Esophagus muscularis mucosa (tissue), 4 donors: ENCODE measurements around the gene RDH12. TPM values are rescaled to one million over a fixed set of nuclear protein-coding genes. Genes with fewer than 3 reads are reported as not detected.

Source experiments
- DNase-seq: peaks from one replicate; pipeline ENCODE4 v3.0.0-alpha.2; 2017; ENCODE audit errors: extremely low spot score
- H3K27ac ChIP-seq, 4 donors: fragments of 200-600 bp; sonication (generic); replicated peaks in 1 of 4; 1 replicate in 3 of 4; 2 replicates in 1 of 4; pipeline ENCODE4 v1.5.1; 2016 to 2019; ENCODE audit warnings: mild to moderate bottlenecking in 1 of 4
- H3K27me3 ChIP-seq, 4 donors: fragments of 200-600 bp; sonication (generic); one replicate each; pipeline versions ENCODE4 v1.5.1 to v1.6.0; 2016 to 2019
- H3K36me3 ChIP-seq, 4 donors: fragments of 200-600 bp; sonication (generic); one replicate each; pipeline ENCODE4 v1.5.1; 2016 to 2019
- H3K4me1 ChIP-seq, 4 donors: fragments of 200-600 bp; sonication (generic); one replicate each; pipeline ENCODE4 v1.5.1; 2016 to 2019
- H3K4me3 ChIP-seq, 4 donors: fragments of 200-600 bp; sonication (generic); 1 replicate in 2 of 4; 2 replicates in 2 of 4; pipeline ENCODE4 v1.5.1; 2016 to 2019; ENCODE audit warnings: mild to moderate bottlenecking in 4 of 4, moderate library complexity in 1 of 4
- H3K9me3 ChIP-seq, 4 donors: fragments of 200-600 bp; sonication (generic); 1 replicate in 3 of 4; 2 replicates in 1 of 4; pipeline ENCODE4 v1.5.1; 2016 to 2019
- CTCF ChIP-seq, 3 experiments: fragments of 200-600 bp in 2 of 3; fragments of 450-650 bp in 1 of 3; sonication (generic) in 2 of 3; IDR thresholded peaks; one replicate each; pipeline ENCODE4 v1.5.1; 2017 to 2019; ENCODE audit warnings: antibody characterized with exemption in 3 of 3, mild to moderate bottlenecking in 2 of 3, moderate library complexity in 1 of 3
- EP300 ChIP-seq: sonication (generic); formaldehyde crosslinking; IDR thresholded peaks from one replicate; pipeline ENCODE4 v1.6.1; 2017; ENCODE audit warnings: antibody characterized with exemption
- POLR2A ChIP-seq: fragments of 450-650 bp; IDR thresholded peaks from one replicate; pipeline ENCODE4 v1.6.1; 2017; ENCODE audit warnings: antibody characterized with exemption, moderate library complexity, mild to moderate bottlenecking, low read depth
- POLR2AphosphoS5 ChIP-seq, 2 donors: sonication (generic); formaldehyde crosslinking; IDR thresholded peaks; one replicate each; pipeline ENCODE4 v1.6.1; 2017; ENCODE audit warnings: antibody characterized with exemption in 2 of 2
- whole genome bisulfite sequencing: methylation state at CpG from one replicate; pipeline ENCODE4 v1.1.5; 2018; 5-methylcytosine and 5-hydroxymethylcytosine counted together
- intact Hi-C: fragments of 100-400 bp; cut with DNase I; formaldehyde crosslinking; loops from one replicate; pipeline ENCODE4 v1.15.1; 2023
- total RNA-seq, 4 donors: library from RNA; depleted of rRNA; stranded (reverse); fragments of >200 nt; gene quantifications; one replicate each; pipeline versions ENCODE4 v1.1.0 to v1.2.1, GENCODE V29; 2016

Gene RDH12
- total RNA-seq, 4 donors from 2014 or later: not detected

- Histone ChIP-seq H3K4me3 (no peak overlapping the region), H3K36me3 (no peaks in the 10 kb centered on the region), H3K27ac (no peak overlapping the region), H3K27me3 (no peaks in the 10 kb centered on the region), H3K4me1 (peaks cover 0 to 9% (median 0%) of the 10 kb centered on the region in 4 donors), H3K9me3 (no peaks in the 10 kb centered on the region)
- TF ChIP-seq POLR2A (no peak), POLR2AphosphoS5 (IDR thresholded peaks at IDR 0.05) (peak; percentile 56 to 64)
- intact Hi-C loops: no loop called here
- WGBS: 60% methylated on average over 12 of the region's 12 CpGs
- peak; percentile 93 for DNase-seq
Measured at GRCh38 chr14:67738740-67739504, 37.2 kb downstream of the RDH12 start.

- H3K36me3 ChIP-seq: peaks cover 20 to 30% (median 20%) of the 10 kb centered on the region in 4 donors
- H3K27me3 ChIP-seq: no peaks in the 10 kb centered on the region
- TF ChIP-seq POLR2A (no peak), POLR2AphosphoS5 (IDR thresholded peaks at IDR 0.05) (no peak), EP300 (no peak), CTCF (IDR thresholded peaks at IDR 0.05) (no peak)
- DNase-seq: no peak
- no peak overlapping the region for H3K4me3 ChIP-seq
- no peaks in the 10 kb centered on the region for H3K9me3 ChIP-seq
- intact Hi-C loops: no loop called here
- no peak overlapping the region for H3K27ac ChIP-seq
- 61% methylated on average over 2 of the region's 2 CpGs for WGBS
- no peaks in the 10 kb centered on the region for H3K4me1 ChIP-seq
Measured at GRCh38 chr14:67744046-67744445, 42.4 kb downstream of the RDH12 start.

- Histone ChIP-seq H3K9me3 (no peaks in the 10 kb centered on the region), H3K4me3 (no peak overlapping the region), H3K4me1 (peaks cover 0 to 13% (median 7%) of the 10 kb centered on the region in 4 donors), H3K27ac (no peak overlapping the region), H3K27me3 (no peaks in the 10 kb centered on the region), H3K36me3 (peaks cover 35 to 56% (median 48%) of the 10 kb centered on the region in 4 donors)
- intact Hi-C loops: no loop called here
- DNase-seq: no peak
- no peak for TF ChIP-seq POLR2AphosphoS5 (IDR thresholded peaks at IDR 0.05)
- TF ChIP-seq EP300: no peak
- TF ChIP-seq CTCF (IDR thresholded peaks at IDR 0.05): no peak
- TF ChIP-seq POLR2A: no peak
- 100% methylated on average over 1 of the region's 1 CpG for WGBS
Measured at GRCh38 chr14:67746927-67747326, 45.2 kb downstream of the RDH12 start.

- Histone ChIP-seq H3K36me3 (peaks cover 47 to 70% (median 62%) of the 10 kb centered on the region in 4 donors), H3K4me1 (peaks cover 0 to 13% (median 7%) of the 10 kb centered on the region in 4 donors), H3K9me3 (no peaks in the 10 kb centered on the region), H3K27ac (no peak overlapping the region), H3K4me3 (no peak overlapping the region), H3K27me3 (no peaks in the 10 kb centered on the region)
- no peak for DNase-seq
- TF ChIP-seq POLR2A: no peak
- no peak for TF ChIP-seq POLR2AphosphoS5 (IDR thresholded peaks at IDR 0.05)
- no peak for TF ChIP-seq CTCF (IDR thresholded peaks at IDR 0.05)
- TF ChIP-seq EP300: no peak
- intact Hi-C loops: no loop called here
- WGBS: 92% methylated on average over 9 of the region's 10 CpGs
Measured at GRCh38 chr14:67748312-67748711, 46.6 kb downstream of the RDH12 start.

- H3K27me3 ChIP-seq: no peaks in the 10 kb centered on the region
- TF ChIP-seq EP300: no peak
- TF ChIP-seq POLR2AphosphoS5 (IDR thresholded peaks at IDR 0.05): no peak
- TF ChIP-seq POLR2A: no peak
- TF ChIP-seq CTCF (IDR thresholded peaks at IDR 0.05): no peak
- H3K27ac ChIP-seq: peak overlapping the region in 2 of 4 donors; percentile 9 to 51
- H3K36me3 ChIP-seq: peaks cover 56 to 82% (median 74%) of the 10 kb centered on the region in 4 donors
- H3K9me3 ChIP-seq: no peaks in the 10 kb centered on the region
- 68% methylated on average over 6 of the region's 6 CpGs for WGBS
- no peak for DNase-seq
- H3K4me1 ChIP-seq: peaks cover 0 to 13% (median 7%) of the 10 kb centered on the region in 4 donors
- no peak overlapping the region for H3K4me3 ChIP-seq
- intact Hi-C loops: no loop called here
Measured at GRCh38 chr14:67749341-67750084, 47.8 kb downstream of the RDH12 start.
